ENCODE data around the gene EPB41L2.
"Not testable (repeated sequence)": the region's sequence is repeated elsewhere in the genome, so short reads cannot be mapped to it uniquely, and the experiment has no call there.

Gene EPB41L2

DNA sequence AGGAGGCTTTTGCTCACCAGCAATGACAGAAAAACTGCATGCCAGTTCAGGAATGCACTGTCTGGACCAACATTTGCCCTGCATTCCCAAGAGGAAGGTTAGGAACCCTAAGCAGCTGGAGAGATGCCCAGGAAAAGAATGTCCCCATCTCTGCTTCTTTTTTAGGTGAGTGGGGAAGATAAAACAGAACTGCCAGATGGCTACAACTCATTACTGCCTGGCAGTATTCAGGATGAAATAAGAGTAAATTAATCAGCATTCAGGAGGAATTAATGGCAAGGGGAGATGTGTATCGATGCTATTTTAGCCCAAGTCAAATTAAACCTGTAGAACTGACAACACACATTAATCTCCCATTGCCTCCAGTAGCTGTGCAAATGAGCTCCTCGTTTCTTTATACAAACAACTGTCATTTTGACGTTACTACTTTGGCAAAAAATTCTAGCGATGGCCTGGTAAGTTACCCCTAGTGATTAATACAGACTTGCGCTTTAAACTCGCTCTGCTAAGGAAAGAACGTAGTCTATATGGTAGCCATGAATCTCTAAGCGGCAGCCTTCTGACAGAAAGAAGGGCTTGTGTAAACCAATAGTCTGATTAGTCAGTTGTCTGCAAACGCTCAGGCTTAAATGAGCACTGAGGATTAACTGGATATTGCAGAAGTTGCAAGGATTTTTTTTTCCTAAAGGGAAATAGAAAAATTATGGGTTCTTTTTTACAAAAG lies 252.6 kb downstream of the EPB41L2 start:
- no peak for DNase-seq
- intact Hi-C loops (cut with DNase I), result no loop called here

DNA sequence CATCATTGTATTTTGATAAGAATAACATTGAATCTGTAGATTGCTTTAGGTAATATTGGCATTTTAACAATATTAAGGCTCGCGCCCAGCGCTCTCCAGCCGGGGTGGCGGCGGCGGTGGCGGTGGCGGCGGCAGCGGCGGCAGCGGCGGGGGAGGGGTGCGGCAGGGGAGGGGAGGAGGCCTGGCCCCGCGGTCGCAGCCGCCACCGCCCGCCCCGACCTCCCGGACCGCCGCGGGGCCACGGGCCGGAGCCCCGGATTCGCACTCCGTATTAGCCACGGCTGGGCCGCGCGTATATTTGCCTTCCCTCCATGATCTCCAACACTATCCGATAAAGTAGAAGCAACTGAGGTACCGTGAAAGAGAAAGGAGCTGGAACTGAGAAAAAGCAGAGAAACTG lies 261.7 kb downstream of the EPB41L2 start:
- DNase-seq; intact Hi-C loops (cut with DNase I): not testable (repeated sequence)

GRCh38 chr6:130797061-130797460 lies 266.0 kb downstream of the EPB41L2 start:
- intact Hi-C loops (cut with DNase I), result no loop called here

GRCh38 chr6:130796313-130796905 lies 266.6 kb downstream of the EPB41L2 start:
- intact Hi-C loops (cut with DNase I), result no loop called here

More at GRCh38 chr6:130797061-130797460, 266.0 kb downstream of the EPB41L2 start:
- DNase-seq, result no peak

GRCh38 chr6:130794738-130795137 lies 268.3 kb downstream of the EPB41L2 start:
- intact Hi-C loops (cut with DNase I), result no loop called here
- DNase-seq, result no peak

More at GRCh38 chr6:130796313-130796905, 266.6 kb downstream of the EPB41L2 start:
- DNase-seq, result no peak

GRCh38 chr6:130794010-130794697 lies 268.9 kb downstream of the EPB41L2 start:
- DNase-seq, result no peak
- intact Hi-C loops (cut with DNase I), result no loop called here

Measured in head of caudate nucleus (tissue), 42 donors.